Panc1 (cell line): ENCODE measurements around the gene DOCK4.

ENCODE experiments used
- POLR2AphosphoS5 ChIP-seq: IDR thresholded peaks from 2 replicates; pipeline ENCODE4 v1.6.1; 2012; ENCODE audit warnings: mild to moderate bottlenecking, low read depth, low read length, moderate library complexity
- SIN3A ChIP-seq: IDR thresholded peaks from 2 replicates; pipeline ENCODE4 v1.6.1; 2012; ENCODE audit warnings: low read depth, mild to moderate bottlenecking, low read length, moderate library complexity, borderline replicate concordance; ENCODE audit not compliant: insufficient read depth
- TF ChIP-seq, protein P1 (sequence below): fragments of 450-650 bp; IDR thresholded peaks from 2 replicates; pipeline ENCODE4 v1.5.1; 2017; ENCODE audit warnings: mild to moderate bottlenecking

DNA sequence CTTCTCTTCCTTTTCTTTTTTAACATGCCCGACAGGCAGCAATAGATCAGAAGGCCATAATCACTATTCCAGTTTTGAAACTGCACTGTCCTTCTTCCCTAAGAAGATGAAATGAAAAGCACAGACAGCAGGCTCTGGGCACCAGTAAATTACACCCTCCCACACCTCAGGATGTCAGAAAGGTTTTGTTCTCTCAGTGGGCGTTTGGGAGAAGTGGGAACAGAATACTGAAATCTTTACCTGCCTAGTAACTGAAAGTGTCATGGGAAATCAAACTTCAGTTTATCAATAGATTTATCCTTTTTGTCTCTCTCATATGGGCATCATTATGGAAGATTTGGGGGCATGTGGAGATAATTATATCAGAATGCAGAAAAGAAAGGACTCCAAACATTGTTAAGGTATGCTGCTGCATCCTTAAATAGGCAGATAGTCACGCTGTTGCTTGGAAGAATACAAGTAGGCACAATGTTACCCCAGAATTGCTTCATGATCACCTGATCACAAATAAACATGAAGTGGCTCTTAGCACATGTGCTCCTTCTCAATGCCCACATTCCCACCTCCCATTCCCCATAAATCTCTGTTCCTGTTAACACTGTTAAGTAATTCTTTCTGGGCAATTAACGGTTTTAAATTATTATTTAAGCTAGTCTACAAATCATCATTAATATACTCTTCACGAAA lies 113.3 kb downstream of the DOCK4 start:
- TF ChIP-seq SIN3A (no peak), POLR2AphosphoS5 (no peak)
- TF ChIP-seq, protein P1, sequence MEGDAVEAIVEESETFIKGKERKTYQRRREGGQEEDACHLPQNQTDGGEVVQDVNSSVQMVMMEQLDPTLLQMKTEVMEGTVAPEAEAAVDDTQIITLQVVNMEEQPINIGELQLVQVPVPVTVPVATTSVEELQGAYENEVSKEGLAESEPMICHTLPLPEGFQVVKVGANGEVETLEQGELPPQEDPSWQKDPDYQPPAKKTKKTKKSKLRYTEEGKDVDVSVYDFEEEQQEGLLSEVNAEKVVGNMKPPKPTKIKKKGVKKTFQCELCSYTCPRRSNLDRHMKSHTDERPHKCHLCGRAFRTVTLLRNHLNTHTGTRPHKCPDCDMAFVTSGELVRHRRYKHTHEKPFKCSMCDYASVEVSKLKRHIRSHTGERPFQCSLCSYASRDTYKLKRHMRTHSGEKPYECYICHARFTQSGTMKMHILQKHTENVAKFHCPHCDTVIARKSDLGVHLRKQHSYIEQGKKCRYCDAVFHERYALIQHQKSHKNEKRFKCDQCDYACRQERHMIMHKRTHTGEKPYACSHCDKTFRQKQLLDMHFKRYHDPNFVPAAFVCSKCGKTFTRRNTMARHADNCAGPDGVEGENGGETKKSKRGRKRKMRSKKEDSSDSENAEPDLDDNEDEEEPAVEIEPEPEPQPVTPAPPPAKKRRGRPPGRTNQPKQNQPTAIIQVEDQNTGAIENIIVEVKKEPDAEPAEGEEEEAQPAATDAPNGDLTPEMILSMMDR = no peak
